Lower leg skin (tissue), 3 donors: Measurements from ENCODE around the gene ZMYND15.

ENCODE experiments used
- CTCF ChIP-seq, 3 donors: fragments of 450-650 bp; IDR thresholded peaks; one replicate each; pipeline ENCODE4 v1.5.1; 2016; ENCODE audit warnings: antibody characterized with exemption in 3 of 3, mild to moderate bottlenecking in 3 of 3, moderate library complexity in 2 of 3
- POLR2A ChIP-seq, 2 donors: fragments of 450-650 bp; IDR thresholded peaks; one replicate each; pipeline ENCODE4 v1.6.1; 2016 to 2017; ENCODE audit warnings: antibody characterized with exemption in 2 of 2, mild to moderate bottlenecking in 1 of 2, moderate library complexity in 1 of 2

- TF ChIP-seq CTCF (IDR thresholded peaks at IDR 0.05), result no peak
- TF ChIP-seq POLR2A (IDR thresholded peaks at IDR 0.05), result no peak
Measured at GRCh38 chr17:4740584-4740983, 951 bp downstream of the ZMYND15 start.
